ENCODE results near the gene FGF14.

FGF14 gene

DNA sequence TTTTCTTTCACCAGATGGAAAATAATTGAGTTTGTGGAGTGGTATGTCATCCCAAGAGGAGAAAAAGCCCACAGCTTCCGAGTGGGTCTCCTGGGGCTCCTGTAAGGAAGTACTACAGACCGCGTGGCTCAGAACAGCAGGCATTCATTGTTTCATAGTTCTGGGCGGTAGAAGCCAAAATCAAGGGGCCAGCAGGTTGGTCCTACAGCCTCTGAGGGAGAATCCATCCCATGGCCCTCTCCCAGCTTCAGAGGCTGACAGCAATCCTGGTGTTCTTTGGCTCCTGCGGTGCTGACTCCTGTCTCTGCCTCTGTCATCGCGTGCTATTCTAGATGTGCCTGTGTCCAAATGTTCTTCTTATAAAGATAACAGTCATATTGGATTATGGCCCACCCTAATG lies 362.6 kb downstream of the FGF14 start:
- TF ChIP-seq, protein P1, sequence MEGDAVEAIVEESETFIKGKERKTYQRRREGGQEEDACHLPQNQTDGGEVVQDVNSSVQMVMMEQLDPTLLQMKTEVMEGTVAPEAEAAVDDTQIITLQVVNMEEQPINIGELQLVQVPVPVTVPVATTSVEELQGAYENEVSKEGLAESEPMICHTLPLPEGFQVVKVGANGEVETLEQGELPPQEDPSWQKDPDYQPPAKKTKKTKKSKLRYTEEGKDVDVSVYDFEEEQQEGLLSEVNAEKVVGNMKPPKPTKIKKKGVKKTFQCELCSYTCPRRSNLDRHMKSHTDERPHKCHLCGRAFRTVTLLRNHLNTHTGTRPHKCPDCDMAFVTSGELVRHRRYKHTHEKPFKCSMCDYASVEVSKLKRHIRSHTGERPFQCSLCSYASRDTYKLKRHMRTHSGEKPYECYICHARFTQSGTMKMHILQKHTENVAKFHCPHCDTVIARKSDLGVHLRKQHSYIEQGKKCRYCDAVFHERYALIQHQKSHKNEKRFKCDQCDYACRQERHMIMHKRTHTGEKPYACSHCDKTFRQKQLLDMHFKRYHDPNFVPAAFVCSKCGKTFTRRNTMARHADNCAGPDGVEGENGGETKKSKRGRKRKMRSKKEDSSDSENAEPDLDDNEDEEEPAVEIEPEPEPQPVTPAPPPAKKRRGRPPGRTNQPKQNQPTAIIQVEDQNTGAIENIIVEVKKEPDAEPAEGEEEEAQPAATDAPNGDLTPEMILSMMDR (IDR thresholded peaks at IDR 0.05; ENCODE audit: extremely low read depth, missing control alignments), result no peak
- no peak for DNase-seq (ENCODE audit: low spot score)

DNA sequence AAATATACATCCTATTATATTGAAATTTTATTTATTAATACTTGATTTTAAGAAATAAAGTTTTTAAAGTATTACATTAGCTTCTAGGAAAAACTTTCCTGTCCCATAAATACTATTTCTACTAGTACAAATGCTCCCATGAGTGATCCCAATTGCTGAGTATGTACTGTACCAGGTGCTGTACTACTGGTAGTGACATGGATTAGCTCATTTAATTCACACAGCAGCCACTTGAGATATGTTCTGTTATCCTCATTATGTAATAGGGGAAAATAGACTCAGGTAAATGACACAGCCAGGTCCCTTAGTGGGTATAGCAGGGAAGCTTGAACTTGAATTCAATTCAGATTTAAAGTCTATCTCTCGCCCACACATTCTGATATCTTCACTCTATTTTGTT lies 363.1 kb downstream of the FGF14 start:
- no peak for DNase-seq (ENCODE audit: low spot score)
- TF ChIP-seq, protein P1 (IDR thresholded peaks at IDR 0.05; ENCODE audit: extremely low read depth, missing control alignments), result no peak

DNA sequence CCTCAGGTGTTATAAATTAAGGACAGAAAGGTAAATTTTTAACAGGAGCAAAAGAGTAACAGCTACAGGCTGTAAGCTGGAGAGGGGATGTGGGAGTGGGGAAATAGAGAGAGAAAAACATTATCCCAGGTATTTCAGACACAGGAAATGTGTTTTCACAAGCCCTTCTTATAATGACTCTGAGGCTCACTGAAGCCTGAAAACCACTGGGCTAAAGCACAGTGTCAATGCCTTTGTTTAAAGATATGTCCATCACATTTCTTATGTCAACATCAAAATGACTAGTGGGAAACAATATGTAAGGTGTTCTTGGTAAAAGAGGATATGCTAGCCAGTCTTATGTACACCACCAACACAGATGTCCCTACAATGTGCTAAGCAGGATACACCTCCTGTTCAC lies 365.9 kb downstream of the FGF14 start:
- DNase-seq (ENCODE audit: low spot score), result no peak
- TF ChIP-seq, protein P1 (IDR thresholded peaks at IDR 0.05; ENCODE audit: extremely low read depth, missing control alignments), result no peak

DNA sequence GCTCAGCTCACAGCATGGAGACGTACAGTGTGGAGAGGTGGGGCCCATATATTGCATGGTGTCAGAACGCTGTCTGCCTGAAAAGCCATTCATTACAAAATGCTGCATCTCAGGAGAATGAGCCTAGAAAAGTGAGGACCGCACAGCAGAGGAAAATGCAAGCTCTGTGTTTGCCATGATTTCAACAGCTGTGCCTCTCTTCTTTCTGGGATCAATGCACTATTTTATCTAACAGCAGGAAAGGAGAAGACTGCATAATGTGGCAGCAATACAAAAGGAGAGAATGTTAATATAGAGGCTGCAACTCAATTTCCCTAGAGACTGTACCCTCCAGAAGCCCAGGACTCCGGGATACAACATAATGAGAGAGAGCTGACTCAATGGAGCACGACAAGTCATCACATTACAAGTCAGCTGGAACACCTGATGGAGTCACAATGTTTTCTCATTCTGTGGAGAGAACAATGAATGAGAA lies 368.0 kb downstream of the FGF14 start:
- TF ChIP-seq, protein P1 (IDR thresholded peaks at IDR 0.05; ENCODE audit: extremely low read depth, missing control alignments), result no peak
- DNase-seq (ENCODE audit: low spot score), result no peak

DNA sequence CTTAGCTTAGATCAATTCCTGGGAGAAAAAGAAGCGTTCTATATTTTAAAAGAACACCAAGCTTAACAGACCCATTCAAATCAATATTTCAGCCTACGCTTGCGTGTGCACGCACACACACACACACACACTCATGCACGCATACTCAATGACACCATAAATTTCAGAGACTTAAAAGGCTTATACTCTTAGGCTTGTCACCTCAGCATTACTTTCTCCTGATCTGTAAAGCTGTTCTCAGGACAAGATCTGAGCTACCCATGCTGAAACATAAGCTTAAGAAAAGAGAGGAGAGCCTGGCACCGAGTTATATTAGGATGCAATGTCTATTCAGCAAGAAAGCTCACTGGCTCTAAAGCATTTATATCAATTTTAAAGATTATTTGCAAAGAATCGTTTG lies 368.5 kb downstream of the FGF14 start:
- no peak for DNase-seq (ENCODE audit: low spot score)
- TF ChIP-seq, protein P1 (IDR thresholded peaks at IDR 0.05; ENCODE audit: extremely low read depth, missing control alignments), result no peak

DNA sequence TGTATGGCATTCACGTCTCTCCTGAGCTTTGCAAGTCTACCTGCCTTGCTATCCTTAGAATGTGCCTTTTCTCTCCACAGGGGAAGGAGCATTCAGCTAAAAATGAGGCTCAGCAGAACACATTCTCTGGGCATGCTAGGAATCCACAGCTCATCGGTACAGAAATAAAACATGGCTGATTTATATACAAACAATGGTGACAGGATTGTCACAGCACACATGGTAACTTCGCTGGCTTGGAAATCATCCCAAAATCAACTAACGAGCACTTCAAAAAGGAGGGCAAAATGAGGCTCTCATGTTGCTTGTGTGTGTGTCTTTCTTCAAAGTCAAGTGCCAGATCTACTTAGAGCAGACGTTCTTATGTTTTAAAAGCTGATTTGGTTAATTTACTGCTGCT lies 373.0 kb downstream of the FGF14 start:
- DNase-seq (ENCODE audit: low spot score), result no peak
- TF ChIP-seq, protein P1 (IDR thresholded peaks at IDR 0.05; ENCODE audit: extremely low read depth, missing control alignments), result no peak

DNA sequence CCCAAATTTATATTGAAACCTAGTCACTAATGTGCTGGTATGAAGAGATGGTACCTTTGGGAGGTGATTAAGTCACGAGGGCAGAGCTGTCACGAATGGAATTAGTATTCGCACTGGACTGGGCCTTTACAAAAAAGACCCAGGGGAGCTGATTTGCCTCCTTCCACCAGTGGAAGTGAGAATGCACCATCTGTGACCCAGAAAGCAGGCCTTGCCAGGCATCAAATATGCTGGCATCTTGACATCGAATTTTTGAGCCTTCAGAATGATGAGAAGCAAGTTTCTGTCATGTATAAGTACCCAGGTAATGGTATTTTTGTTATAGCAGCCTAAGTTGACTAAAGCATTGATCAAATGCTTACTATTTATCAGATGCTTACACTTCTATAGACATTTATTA lies 373.6 kb downstream of the FGF14 start:
- no peak for DNase-seq (ENCODE audit: low spot score)
- TF ChIP-seq, protein P1 (IDR thresholded peaks at IDR 0.05; ENCODE audit: extremely low read depth, missing control alignments), result no peak

Measured in GM20000 (cell line).